Measurements from ENCODE around the gene PLLP. TPM values are rescaled to one million over a fixed set of nuclear protein-coding genes. Genes with fewer than 3 reads are reported as not detected.
A peak's percentile ranks its signal among the peaks of the same experiment; 100 is the strongest.

PLLP gene
- total RNA-seq, 2 donors from 2014 or later: 5.0 to 8.2 TPM

- intact Hi-C loops (cut with DNase I): no loop called here
- DNase-seq (peak; percentile 15), ATAC-seq (no peak)
These were observed 20.7 kb downstream of the PLLP start for GRCh38 chr16:57263541-57264351.

- intact Hi-C loops (cut with DNase I): no loop called here
- no peak for ATAC-seq
- DNase-seq: peak; percentile 12
These were observed 21.5 kb downstream of the PLLP start for GRCh38 chr16:57262841-57263540.

DNA sequence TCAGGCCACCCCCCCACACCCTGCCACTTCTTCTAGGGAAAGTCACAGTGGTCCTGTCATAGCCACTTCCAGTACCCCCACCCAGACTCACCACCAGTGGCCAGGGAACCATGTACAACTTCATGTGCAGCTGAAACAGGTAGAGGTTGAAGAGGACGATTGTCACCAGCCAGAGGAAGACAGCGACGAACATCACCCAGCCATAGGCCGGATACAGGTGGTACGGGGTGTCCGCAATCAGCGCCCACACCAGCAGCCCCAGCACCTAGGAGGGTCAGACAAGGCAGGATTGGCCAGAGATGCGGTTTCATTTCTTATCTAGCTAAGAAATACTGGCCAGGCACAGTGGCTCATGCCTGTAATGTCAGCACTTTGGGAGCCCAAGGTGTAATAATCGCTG is 22.7 kb downstream of the PLLP start:
- DNase-seq (no peak), ATAC-seq (no peak)
- intact Hi-C loops (cut with DNase I): no loop called here

DNA sequence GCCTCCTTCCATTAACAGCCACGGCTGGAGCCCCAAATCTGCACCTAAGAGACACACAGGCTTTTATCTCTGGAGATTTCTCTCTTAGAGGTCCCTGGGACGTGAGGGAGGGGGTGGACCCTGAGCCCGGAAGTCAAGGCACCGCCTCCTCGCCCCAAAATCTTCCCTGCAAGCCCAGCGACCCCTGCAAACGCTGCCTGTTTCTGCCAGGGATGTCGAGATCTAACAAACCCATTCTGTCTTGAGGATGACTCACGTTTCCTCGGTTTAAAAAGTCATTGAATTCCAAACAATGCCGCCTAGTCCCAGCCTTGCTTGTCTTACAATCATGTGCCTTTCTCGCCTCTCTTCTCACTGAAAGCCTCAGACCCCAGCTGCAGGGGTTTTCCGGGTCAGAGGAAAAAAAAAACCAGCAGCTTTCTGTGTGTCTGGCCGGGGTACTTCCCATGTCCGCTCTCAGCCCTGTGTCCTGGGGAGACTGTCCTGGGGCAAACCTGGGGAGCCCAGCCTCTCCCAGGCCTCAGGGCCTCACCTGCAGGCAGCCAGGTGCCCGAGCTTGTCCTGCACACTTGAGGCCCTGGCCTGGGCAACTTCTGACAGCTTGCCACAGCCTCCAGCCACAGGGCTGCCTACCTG is 24.1 kb downstream of the PLLP start:
- intact Hi-C loops (cut with DNase I): no loop called here
- DNase-seq (peak; percentile 48), ATAC-seq (peak; percentile 16 to 19)

DNA sequence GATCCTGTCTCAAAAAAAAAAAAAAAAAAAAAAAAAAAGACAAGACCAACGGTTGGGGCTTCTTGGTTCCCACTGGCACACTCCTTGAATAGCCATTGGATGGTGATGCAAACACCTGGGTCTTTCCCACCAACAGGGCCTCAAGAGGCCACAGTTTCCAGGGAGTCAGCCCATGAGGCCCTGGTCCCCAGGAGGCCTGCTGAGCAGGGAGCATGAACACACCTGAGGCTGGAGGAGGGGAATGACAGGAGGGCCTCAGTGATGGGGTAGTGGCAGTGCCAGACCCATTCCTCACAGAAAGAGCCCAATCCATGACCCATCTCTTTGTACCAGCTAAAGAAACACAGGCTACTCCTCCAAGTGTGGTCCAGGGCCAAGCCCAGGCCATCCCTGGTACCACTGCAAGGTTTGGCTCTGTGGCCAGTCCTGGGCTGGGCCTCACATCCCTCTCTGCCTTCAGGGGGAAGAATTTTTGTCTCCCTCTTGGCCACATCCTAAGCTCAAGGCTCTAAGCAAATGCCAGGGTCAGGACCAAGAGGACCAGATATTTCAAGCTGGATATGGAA is 25.5 kb downstream of the PLLP start:
- DNase-seq: peak; percentile 6
- intact Hi-C loops (cut with DNase I): no loop called here
- no peak for ATAC-seq

- intact Hi-C loops (cut with DNase I): no loop called here
- DNase-seq: peak; percentile 12
- ATAC-seq: no peak
These were observed 26.1 kb downstream of the PLLP start for GRCh38 chr16:57258226-57258909.

GRCh38 chr16:57257455-57258070 is 26.9 kb downstream of the PLLP start:
- ATAC-seq: no peak
- DNase-seq: peak; percentile 10
- intact Hi-C loops (cut with DNase I): no loop called here

GRCh38 chr16:57256601-57257395 is 27.7 kb downstream of the PLLP start:
- DNase-seq (peak; percentile 7), ATAC-seq (peak in 1 of 2 donors; percentile 28)
- intact Hi-C loops (cut with DNase I): no loop called here

GRCh38 chr16:57255686-57256415 is 28.6 kb downstream of the PLLP start:
- peak; percentile 5 for DNase-seq
- no peak for ATAC-seq

GRCh38 chr16:57253466-57253865 is 31.0 kb downstream of the PLLP start:
- ATAC-seq (no peak), DNase-seq (no peak)
- intact Hi-C loops (cut with DNase I): no loop called here

More at GRCh38 chr16:57255686-57256415, 28.6 kb downstream of the PLLP start:
- intact Hi-C loops (cut with DNase I): no loop called here

DNA sequence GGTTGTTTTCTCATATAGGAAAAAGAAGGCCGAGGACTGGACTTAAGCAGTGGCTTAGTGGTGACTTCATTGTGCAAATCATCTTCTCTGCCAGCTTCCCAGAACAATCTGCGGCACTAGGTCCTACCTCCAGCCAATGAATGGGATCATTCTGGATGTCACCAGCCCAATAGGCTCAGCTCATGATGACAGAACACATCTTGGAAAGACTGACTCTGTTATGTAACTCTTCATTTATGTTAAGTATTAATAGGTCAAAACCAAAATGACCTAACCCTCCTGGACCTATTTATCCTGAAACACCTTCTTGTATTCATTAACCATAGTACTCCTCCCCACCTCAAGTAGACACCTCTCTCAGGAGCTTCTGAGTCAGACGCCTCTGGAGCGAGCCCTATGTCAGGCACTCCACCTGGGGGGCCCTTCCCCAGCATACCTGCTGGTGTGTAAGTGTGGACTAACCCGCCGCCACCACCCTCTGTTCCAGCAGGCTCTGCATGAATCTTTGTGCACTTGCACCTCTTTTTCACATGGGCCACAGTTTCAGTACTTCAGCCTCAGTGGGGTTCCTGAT is 32.2 kb downstream of the PLLP start:
- ATAC-seq: peak in 1 of 2 donors; percentile 12
- intact Hi-C loops (cut with DNase I): no loop called here
- DNase-seq: no peak

- ATAC-seq (no peak), DNase-seq (no peak)
- intact Hi-C loops (cut with DNase I): no loop called here
These were observed 33.1 kb downstream of the PLLP start for GRCh38 chr16:57251352-57251751.

DNA sequence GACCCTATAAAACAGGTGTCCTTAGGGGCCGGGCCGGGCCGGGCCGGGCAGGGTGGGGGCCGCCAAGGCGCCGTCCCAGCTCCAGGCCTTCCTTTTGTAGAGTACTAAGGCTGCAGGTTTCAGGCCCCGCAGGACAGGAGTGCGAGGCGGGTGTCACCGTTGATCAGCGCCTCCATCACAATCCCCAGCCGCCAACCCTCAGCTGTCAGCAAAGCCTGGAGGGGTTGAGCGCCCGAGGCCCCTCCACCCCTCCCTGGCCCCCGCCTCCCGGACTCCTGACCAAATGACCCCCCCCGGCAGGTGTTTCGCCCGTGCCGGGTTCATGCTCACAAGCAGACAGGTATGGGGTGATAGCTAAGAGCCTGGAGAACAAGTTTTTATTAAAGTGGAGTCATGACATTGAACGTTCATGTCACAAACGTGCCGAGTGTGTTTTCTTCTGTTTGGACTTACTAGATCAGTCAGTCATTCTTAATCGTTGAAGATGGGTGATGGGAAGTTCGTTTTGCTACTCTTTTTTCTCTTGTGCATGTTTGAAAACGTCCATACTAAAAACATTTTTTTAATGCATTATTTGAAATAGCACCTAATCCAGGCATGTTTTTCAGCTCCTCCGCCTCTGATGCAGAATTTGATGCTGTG is 38.9 kb downstream of the PLLP start:
- intact Hi-C loops (cut with DNase I): loop anchor here in 1 of 2 donors (2.0 kb wide), 1 partner anchor 53 kb away; no protein-coding TSS in a partner anchor
- ATAC-seq (peak; percentile 35 to 45), DNase-seq (no peak)

GRCh38 chr16:57244767-57245471 is 39.6 kb downstream of the PLLP start, which contains the start of gene ARL2BP:
Gene ARL2BP, plus strand, starts transcription at chr16:57245259. Its CDS starts 109 bp downstream, at chr16:57245368.
- intact Hi-C loops (cut with DNase I): loop anchor here in 1 of 2 donors (2.0 kb wide), 1 partner anchor 54 kb away; no protein-coding TSS in a partner anchor

DNA sequence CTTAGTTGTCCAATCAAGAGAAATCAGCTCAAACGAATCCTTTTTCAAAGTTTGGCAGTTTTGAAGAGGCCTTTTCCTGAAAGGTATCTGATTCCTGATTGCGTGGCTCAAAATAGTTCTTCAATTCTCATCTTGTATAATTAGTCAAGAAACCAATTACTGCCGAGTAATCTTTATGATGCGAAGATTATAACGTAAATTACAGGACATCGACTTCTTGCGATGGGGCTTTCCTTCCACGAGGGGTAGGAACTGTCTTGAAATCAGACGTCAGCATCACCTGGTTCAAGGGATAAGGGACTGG is 40.1 kb downstream of the PLLP start:
- intact Hi-C loops (cut with DNase I): loop anchor here in 1 of 2 donors (2.0 kb wide), 1 partner anchor 54 kb away; no protein-coding TSS in a partner anchor
- ATAC-seq (peak in 1 of 2 donors; percentile 8), DNase-seq (no peak)

More at GRCh38 chr16:57244767-57245471, 39.6 kb downstream of the PLLP start, which contains the start of gene ARL2BP:
- peak; percentile 98 to 99 for ATAC-seq
- peak; percentile 99 for DNase-seq

GRCh38 chr16:57242650-57243049 is 41.8 kb downstream of the PLLP start:
- intact Hi-C loops (cut with DNase I): no loop called here
- no peak for DNase-seq
- ATAC-seq: no peak
